COR-L47 (cell line): ENCODE measurements around the gene CPNE9.

Experiments
- DNase-seq: peaks from one replicate; lab custom pipeline; 2025; lab: John Stamatoyannopoulos, UW

The CPNE9 gene

DNA sequence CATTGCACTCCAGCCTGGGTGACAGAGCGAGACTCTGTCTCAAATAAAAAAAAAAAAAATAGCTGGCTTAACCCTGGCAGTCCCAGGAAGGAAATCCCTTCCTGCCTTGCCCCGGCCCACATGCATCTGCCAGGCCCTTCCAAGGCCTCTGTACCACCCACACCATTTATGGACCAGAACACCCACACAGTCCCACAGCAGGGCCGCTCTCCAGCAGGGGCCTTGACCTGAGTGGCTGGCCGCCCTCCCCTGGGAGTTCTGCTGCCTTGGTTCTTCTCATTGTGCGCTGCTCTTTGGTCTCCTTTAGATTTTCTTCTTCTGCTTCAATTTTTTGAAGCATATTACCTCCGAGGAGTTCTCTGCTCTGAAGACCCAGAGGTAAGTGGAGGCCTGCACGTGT lies 16.1 kb upstream of the CPNE9 start:
- no peak for DNase-seq

- no peak for DNase-seq
Measured at GRCh38 chr3:9688961-9689360, 14.7 kb upstream of the CPNE9 start.

DNA sequence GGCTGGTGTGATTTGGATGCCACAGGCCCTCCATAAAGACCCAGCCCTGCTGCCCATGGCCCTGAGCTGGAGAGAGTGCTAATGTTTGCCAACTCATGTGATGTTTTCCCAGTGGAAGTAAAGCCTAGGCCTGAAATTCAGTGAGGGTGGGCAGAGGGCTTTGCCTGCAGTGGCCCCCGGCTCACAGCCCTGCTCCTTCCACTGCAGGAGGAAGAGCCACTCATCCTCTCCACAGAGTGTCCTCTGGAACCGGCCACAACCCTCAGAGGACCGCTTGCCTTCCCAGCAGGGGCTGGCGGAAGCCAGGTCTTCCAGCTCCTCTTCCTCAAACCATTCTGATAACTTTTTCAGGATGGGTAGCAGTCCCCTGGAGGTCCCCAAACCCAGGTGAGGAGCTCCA lies 13.9 kb upstream of the CPNE9 start:
- DNase-seq, result no peak

- no peak for DNase-seq
Measured at GRCh38 chr3:9690451-9691450, 12.9 kb upstream of the CPNE9 start.

GRCh38 chr3:9691636-9692035 lies 12.0 kb upstream of the CPNE9 start:
- no peak for DNase-seq

DNA sequence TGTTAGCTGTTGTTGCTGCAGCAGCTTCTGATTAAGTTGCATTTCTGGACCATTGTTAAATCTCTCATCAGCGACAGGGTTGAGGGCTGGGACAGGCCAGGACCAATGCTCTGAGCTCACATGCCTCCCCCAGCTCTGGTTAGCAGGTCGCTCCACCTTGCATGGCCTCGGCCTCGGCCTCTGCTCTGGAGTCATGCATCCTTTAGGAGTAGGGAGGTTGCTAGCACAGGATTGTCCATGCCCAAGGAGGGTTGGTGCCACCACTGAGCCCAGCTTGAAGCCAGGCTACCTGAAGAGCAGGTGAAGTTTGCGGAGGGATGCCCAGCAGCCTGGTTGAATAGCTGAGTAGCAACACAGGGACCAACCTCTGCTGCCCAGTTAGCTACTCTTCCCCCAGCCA lies 11.2 kb upstream of the CPNE9 start:
- no peak for DNase-seq

- no peak for DNase-seq
Measured at GRCh38 chr3:9695345-9695744, 8.3 kb upstream of the CPNE9 start.

GRCh38 chr3:9695746-9696145 lies 7.9 kb upstream of the CPNE9 start:
- no peak for DNase-seq

- no peak for DNase-seq
Measured at GRCh38 chr3:9696480-9697220, 7.0 kb upstream of the CPNE9 start.

GRCh38 chr3:9697892-9698291 lies 5.7 kb upstream of the CPNE9 start:
- no peak for DNase-seq

DNA sequence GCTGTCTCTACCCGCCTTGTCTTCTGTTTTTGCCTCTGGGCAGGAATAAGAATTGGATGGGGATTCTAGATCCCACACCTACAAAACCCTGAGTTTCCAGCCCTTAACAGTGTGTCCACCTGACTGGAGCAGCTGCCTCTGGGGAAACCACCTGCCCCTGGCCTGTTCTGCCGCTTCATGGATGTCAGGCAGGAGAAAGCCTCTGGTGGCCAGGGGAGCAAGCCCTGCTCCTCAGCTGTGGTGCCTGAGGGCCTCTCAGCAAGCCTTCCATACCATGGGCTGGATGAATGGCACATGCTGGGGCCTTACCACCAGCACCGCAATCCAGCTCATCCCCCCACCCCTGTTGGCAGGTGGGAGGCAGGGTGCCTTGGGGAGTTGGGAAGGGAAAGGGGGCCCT lies 5.3 kb upstream of the CPNE9 start:
- DNase-seq, result no peak

DNA sequence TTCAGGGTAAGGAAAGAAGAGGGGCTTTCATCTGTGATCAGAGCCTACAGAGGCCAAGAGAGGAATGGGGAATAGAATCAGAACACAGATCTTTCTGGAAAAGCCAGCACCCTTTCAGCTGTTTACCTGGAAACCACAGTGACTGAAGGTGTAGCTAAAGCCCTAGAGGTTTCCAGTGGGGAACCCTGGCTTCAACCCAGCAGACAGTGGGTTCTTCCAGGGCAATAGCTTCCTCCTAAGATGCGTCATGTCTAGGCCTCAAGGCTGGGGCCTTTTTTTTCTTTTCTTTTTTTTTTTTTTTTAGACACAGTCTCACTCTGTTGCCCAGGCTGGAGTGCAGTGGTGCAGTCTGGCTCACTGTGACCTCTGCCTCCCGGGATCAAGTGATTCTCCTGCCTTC lies 3.1 kb upstream of the CPNE9 start:
- no peak for DNase-seq

GRCh38 chr3:9701006-9701405 lies 2.6 kb upstream of the CPNE9 start:
- no peak for DNase-seq

- no peak for DNase-seq
Measured at GRCh38 chr3:9701711-9702110, 1.9 kb upstream of the CPNE9 start.

GRCh38 chr3:9703240-9703639 lies 393 bp upstream of the CPNE9 start:
- DNase-seq, result no peak

DNA sequence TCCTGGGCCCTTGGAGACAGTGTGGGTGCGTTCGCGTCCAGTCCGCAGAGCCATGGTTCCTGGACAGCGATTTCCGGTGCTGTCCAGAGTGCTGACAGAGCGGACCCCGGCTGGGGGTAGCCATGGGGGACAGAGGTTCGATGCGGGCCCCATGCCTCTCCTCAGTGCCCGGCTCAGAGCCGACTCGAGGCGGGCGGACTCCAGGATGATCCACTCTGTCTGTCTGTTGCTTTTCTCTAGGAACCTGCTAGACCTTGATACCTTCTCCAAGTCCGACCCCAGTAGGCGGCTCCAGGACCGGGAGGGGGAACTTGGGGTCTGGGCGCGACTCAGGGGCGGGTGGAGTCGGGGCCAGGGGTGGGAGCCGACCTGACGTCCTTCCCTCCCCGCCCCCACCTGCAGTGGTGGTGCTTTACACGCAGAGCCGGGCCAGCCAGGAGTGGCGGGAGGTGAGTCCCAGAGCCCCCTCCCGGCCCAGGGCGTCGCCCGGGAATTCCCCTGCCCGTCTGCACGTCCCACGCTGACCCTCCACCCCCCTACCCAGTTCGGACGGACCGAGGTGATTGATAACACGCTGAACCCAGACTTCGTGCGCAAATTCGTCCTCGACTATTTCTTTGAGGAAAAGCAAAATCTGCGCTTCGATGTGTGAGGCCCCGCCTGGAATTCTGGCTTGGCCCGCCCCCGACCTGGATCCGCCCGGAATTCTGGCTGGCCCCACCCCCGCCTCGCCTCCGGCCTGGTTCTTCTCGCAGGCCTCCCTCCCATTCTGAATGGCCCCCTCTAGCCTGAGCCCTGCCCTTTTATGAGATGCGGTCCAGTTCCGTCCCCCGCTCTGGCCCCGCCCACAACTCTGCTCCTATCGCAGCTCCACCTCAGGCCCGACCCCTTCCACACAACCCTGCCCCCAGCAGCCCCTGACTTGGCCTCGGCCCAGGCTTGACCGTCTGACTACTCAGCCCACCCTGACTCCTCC lies 1.0 kb downstream of the CPNE9 start:
- no peak for DNase-seq

DNA sequence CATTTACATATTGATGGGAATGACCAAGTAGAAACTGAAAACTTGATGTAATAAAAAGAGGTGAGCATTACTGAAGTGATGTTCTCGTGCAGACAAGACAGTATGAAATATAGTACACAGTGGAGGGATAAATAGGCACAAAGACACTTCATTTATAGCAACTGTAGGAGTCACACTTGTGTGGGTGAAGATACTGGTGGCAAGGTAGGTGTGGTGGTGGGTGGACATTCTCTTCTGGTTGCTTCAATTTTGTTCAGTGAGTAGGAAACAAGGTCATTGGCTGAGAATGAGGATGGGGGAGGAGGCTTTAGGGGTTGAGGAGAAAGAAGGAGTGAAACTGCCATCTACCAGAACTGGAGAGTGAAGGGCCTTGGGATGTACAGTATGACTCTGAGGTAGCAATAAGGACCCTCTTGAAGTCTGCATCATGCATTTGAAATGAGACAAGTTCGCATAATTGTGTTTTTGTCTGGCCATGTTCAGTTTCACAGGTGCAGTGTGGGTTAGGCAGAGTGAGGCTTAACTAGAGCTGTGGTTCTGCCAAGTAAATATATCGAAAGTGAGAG lies 6.6 kb downstream of the CPNE9 start:
- no peak for DNase-seq

DNA sequence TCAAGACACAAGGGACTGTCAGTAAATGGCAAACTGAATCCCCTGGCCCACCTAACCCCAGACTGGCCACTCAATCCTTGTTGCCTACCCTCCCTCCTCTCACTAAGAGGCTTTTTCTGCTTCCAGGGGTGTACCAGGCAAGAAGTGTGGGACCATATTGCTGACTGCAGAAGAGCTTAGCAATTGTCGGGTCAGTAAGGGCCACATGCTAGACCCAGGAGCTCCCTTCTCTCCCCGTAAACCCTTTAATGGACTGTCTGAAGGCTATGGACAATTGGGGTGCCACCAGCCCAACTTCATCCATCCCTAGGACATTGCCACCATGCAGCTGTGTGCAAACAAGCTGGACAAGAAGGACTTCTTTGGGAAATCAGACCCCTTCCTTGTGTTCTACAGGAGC lies 8.8 kb downstream of the CPNE9 start:
- no peak for DNase-seq

DNA sequence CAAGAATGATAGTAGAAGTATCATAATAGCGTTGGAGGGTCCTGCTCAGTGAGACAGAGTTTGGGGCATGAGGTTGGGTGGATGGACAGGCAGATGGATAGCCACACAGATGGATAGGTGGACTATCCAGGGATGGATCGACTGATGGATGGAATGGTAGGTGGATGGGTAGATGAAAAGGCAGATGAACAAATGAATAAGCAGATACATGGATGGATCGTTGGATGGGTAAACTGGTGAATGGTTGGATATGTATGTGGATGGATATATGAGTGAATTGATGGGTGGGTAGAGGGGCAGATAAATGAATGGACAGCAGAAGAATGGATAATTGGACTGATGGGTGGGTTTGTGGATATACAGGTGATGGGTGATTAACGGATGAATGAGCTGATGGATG lies 9.5 kb downstream of the CPNE9 start:
- no peak for DNase-seq

DNA sequence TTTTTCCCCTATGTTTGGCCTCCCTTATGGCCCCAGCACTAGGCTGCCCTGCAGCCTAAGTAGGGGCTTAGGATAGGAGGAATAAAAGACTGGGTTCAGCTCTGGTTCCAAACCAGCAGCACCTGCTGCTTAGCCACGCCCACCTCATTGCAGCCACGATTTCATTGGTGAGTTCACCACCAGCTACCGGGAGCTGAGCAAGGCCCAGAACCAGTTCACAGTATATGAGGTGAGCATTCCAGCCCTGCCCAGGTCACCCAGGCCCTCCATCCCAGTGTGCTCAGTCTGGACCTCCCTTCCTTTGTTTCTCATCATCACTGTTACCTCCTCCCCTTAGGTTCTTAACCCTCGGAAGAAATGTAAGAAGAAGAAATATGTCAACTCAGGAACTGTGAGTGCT lies 11.5 kb downstream of the CPNE9 start:
- DNase-seq, result no peak

DNA sequence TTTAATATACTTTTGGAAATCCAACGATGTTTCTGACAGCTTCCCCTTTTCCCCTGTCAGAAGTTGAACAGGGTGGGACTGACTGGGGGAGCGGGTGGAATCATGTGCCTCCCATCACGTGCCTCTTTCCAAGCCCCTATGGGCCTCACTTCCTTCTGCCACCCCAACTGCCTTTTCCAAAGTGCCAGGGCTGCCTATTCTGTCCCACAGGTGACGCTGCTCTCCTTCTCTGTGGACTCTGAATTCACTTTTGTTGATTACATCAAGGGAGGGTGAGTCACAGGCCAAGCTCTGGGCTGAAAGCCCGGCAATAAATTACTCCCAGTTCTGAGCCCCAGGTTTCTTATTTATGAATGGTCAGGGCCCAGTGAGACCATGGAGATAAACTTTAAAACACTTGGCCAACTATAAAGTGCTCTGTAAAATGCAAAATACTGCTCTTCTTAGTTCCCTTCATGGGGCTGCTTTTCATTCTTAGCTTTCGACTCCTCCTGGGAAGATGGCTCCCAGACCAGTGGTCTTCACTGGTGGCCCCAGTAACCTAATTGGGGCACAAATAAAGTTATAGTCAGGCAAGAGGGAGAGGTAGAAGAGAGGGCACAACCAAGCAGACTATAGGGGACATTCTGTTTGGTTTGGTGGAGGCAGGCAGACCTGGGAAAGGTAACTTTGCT lies 12.3 kb downstream of the CPNE9 start:
- DNase-seq, result no peak
